ENCODE data around the gene PBLD.

Gene PBLD

DNA sequence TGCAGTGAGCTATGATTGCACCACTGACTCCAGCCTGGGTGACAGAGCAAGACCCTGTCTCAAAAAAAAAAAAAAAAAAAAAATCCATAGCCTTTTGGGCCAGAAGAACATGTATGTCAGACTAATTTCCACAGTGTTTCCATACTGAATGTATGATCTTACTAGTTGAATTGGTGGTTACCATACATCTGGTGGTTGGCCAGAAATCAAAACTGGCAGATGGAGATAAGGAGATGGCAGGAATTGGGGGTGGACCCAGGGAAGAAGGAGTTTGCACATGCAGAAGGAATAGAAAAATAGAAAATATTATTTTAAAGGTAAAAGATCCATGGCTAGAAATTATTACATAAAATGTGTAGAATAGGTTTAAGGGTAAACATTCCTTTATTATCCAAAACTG, 97.1 kb downstream of the PBLD start:
- no peaks in the 10 kb centered on the region for H3K9me3 ChIP-seq (ENCODE audit: control insufficient read depth, insufficient read depth, low read length)
- no peaks in the 10 kb centered on the region for H3K79me2 ChIP-seq (ENCODE audit: control insufficient read depth, low read length)
- H3K4me2 ChIP-seq (ENCODE audit: low read length): no peak overlapping the region
- no peaks in the 10 kb centered on the region for H3F3A ChIP-seq (ENCODE audit: control insufficient read depth, insufficient read depth)
- no peaks in the 10 kb centered on the region for H3K9me2 ChIP-seq (replicated peaks; ENCODE audit: control insufficient read depth, low read length)
- no peaks in the 10 kb centered on the region for H4K20me1 ChIP-seq (ENCODE audit: control insufficient read depth, insufficient read depth, low read depth, low read length)
- H3K4me3 ChIP-seq (ENCODE audit: low read length): no peak overlapping the region
- H3K4me1 ChIP-seq (ENCODE audit: control insufficient read depth, low read length): peaks cover 17% of the 10 kb centered on the region
- H3K27me3 ChIP-seq (ENCODE audit: control insufficient read depth, low read length): peaks cover 7% of the 10 kb centered on the region; the same call in 1 of the 2 replicates
- TF ChIP-seq, protein P1, sequence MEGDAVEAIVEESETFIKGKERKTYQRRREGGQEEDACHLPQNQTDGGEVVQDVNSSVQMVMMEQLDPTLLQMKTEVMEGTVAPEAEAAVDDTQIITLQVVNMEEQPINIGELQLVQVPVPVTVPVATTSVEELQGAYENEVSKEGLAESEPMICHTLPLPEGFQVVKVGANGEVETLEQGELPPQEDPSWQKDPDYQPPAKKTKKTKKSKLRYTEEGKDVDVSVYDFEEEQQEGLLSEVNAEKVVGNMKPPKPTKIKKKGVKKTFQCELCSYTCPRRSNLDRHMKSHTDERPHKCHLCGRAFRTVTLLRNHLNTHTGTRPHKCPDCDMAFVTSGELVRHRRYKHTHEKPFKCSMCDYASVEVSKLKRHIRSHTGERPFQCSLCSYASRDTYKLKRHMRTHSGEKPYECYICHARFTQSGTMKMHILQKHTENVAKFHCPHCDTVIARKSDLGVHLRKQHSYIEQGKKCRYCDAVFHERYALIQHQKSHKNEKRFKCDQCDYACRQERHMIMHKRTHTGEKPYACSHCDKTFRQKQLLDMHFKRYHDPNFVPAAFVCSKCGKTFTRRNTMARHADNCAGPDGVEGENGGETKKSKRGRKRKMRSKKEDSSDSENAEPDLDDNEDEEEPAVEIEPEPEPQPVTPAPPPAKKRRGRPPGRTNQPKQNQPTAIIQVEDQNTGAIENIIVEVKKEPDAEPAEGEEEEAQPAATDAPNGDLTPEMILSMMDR (IDR thresholded peaks at IDR 0.05; ENCODE audit: low read depth, low read length, poor library complexity, severe bottlenecking): no peak
- no peak for TF ChIP-seq EZH2phosphoT487 (IDR thresholded peaks at IDR 0.05; ENCODE audit: borderline replicate concordance, low read length)
- no peak overlapping the region for H3K27ac ChIP-seq (ENCODE audit: low read depth, low read length)
- no peaks in the 10 kb centered on the region for H3K36me3 ChIP-seq (ENCODE audit: control insufficient read depth, low read length)

- H3K4me2 ChIP-seq (ENCODE audit: low read length): no peak overlapping the region
- no peak for TF ChIP-seq EZH2phosphoT487 (IDR thresholded peaks at IDR 0.05; ENCODE audit: borderline replicate concordance, low read length)
- TF ChIP-seq, protein P1 (IDR thresholded peaks at IDR 0.05; ENCODE audit: low read depth, low read length, poor library complexity, severe bottlenecking): no peak
Measured at GRCh38 chr10:68235111-68235510, 97.6 kb downstream of the PBLD start.

GRCh38 chr10:68233046-68233445, 99.7 kb downstream of the PBLD start:
- no peaks in the 10 kb centered on the region for H3K79me2 ChIP-seq (ENCODE audit: control insufficient read depth, low read length)

More at GRCh38 chr10:68235111-68235510, 97.6 kb downstream of the PBLD start:
- no peaks in the 10 kb centered on the region for H4K20me1 ChIP-seq (ENCODE audit: control insufficient read depth, insufficient read depth, low read depth, low read length)
- no peaks in the 10 kb centered on the region for H3K9me2 ChIP-seq (replicated peaks; ENCODE audit: control insufficient read depth, low read length)
- H3K27me3 ChIP-seq (ENCODE audit: control insufficient read depth, low read length): peaks cover 7% of the 10 kb centered on the region; the same call in 1 of the 2 replicates
- H3K4me1 ChIP-seq (ENCODE audit: control insufficient read depth, low read length): peaks cover 17% of the 10 kb centered on the region
- no peaks in the 10 kb centered on the region for H3F3A ChIP-seq (ENCODE audit: control insufficient read depth, insufficient read depth)
- no peak overlapping the region for H3K27ac ChIP-seq (ENCODE audit: low read depth, low read length)
- no peaks in the 10 kb centered on the region for H3K9me3 ChIP-seq (ENCODE audit: control insufficient read depth, insufficient read depth, low read length)
- H3K79me2 ChIP-seq (ENCODE audit: control insufficient read depth, low read length): no peaks in the 10 kb centered on the region
- no peak overlapping the region for H3K4me3 ChIP-seq (ENCODE audit: low read length)
- H3K36me3 ChIP-seq (ENCODE audit: control insufficient read depth, low read length): no peaks in the 10 kb centered on the region

More at GRCh38 chr10:68233046-68233445, 99.7 kb downstream of the PBLD start:
- Histone ChIP-seq H3K27ac (ENCODE audit: low read depth, low read length) (no peak overlapping the region), H3K4me2 (ENCODE audit: low read length) (no peak overlapping the region), H3K9me2 (replicated peaks; ENCODE audit: control insufficient read depth, low read length) (no peaks in the 10 kb centered on the region), H3K36me3 (ENCODE audit: control insufficient read depth, low read length) (no peaks in the 10 kb centered on the region), H3K4me1 (ENCODE audit: control insufficient read depth, low read length) (peaks cover 20% of the 10 kb centered on the region), H3K4me3 (ENCODE audit: low read length) (no peak overlapping the region), H3F3A (ENCODE audit: control insufficient read depth, insufficient read depth) (no peaks in the 10 kb centered on the region), H3K9me3 (ENCODE audit: control insufficient read depth, insufficient read depth, low read length) (no peaks in the 10 kb centered on the region), H3K27me3 (ENCODE audit: control insufficient read depth, low read length) (peaks cover 7% of the 10 kb centered on the region; the same call in 1 of the 2 replicates), H4K20me1 (ENCODE audit: control insufficient read depth, insufficient read depth, low read depth, low read length) (no peaks in the 10 kb centered on the region)
- TF ChIP-seq, protein P1 (IDR thresholded peaks at IDR 0.05; ENCODE audit: low read depth, low read length, poor library complexity, severe bottlenecking): no peak
- TF ChIP-seq EZH2phosphoT487 (IDR thresholded peaks at IDR 0.05; ENCODE audit: borderline replicate concordance, low read length): no peak
